ENCODE data around the gene VWA8. TPM values are rescaled to one million over a fixed set of nuclear protein-coding genes. Genes with fewer than 3 reads are reported as not detected.

Gene VWA8
- total RNA-seq, 6 experiments from 2014 or later: 11.3 to 14.7 (median 13.8) TPM

DNA sequence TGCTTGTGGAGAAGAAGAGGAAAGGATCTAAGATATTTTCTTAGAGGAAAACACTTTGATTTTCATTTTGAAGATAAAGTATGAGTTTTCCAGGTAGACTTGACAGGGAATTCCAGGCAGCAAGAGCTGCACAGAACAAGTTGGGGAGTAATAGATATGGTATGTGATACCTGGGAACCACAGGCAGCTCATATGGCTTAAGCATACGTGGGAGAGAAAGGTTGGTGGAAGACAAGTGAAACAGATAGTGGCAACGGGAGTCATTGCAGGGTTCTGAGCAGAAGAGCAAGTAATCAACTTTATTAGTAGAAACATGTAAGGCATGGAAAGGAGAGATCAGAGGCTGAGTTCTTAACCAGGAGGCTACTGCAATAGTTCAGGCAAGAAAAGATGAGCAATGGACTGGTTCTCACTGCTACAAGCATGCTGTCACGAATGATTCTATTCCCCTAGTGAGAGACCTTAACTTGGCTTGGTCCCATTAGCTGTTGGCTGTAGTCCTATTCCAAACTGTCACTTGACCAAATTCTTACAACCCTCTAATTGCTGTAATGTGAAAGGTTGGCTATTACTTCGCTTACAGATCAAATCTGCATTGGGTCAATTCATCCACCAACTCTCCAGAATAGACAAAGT lies 217.9 kb downstream of the VWA8 start:
- H3K4me3 Mint-ChIP-seq: no peak overlapping the region
- no peak overlapping the region for H3K27ac Mint-ChIP-seq
- H3K4me1 Mint-ChIP-seq (ENCODE audit: low read depth): peaks cover 22% of the 10 kb centered on the region
- H3K9me3 Mint-ChIP-seq: 0 out of 2 replicates have a peak, but pooled peaks cover 2% of the 10 kb centered on the region
- DNase-seq: no peak
- H3K27me3 Mint-ChIP-seq (ENCODE audit: insufficient read depth): no peaks in the 10 kb centered on the region; the same call in none of the 2 replicates
- peaks cover 23% of the 10 kb centered on the region for H3K36me3 Mint-ChIP-seq (ENCODE audit: low read depth)
- TF ChIP-seq, protein P1, sequence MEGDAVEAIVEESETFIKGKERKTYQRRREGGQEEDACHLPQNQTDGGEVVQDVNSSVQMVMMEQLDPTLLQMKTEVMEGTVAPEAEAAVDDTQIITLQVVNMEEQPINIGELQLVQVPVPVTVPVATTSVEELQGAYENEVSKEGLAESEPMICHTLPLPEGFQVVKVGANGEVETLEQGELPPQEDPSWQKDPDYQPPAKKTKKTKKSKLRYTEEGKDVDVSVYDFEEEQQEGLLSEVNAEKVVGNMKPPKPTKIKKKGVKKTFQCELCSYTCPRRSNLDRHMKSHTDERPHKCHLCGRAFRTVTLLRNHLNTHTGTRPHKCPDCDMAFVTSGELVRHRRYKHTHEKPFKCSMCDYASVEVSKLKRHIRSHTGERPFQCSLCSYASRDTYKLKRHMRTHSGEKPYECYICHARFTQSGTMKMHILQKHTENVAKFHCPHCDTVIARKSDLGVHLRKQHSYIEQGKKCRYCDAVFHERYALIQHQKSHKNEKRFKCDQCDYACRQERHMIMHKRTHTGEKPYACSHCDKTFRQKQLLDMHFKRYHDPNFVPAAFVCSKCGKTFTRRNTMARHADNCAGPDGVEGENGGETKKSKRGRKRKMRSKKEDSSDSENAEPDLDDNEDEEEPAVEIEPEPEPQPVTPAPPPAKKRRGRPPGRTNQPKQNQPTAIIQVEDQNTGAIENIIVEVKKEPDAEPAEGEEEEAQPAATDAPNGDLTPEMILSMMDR (IDR thresholded peaks at IDR 0.05): no peak

DNA sequence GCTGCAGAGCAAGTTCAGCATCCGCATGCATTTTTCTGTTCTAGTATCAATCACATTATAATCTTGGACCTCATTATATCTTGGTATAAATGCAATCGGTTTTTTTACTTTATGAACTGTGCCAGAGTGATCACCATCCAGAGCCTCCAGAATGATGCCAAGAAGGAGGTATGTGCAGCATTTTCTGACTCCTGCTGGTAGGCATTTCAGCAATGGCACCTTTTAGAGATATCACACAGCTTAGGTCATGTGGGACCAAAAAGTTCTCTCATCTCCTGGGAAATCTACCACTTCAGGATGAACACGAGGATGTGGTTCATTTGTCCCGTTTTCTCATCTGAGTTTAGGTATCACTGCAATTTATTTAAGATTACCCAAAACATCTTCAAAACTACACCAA lies 220.4 kb downstream of the VWA8 start:
- TF ChIP-seq, protein P1 (IDR thresholded peaks at IDR 0.05): no peak
- H3K36me3 Mint-ChIP-seq (ENCODE audit: low read depth): peaks cover 5% of the 10 kb centered on the region; the same call in 1 of the 2 replicates
- H3K4me3 Mint-ChIP-seq: no peak overlapping the region
- DNase-seq: no peak
- no peaks in the 10 kb centered on the region for H3K9me3 Mint-ChIP-seq
- no peaks in the 10 kb centered on the region; the same call in none of the 2 replicates for H3K27me3 Mint-ChIP-seq (ENCODE audit: insufficient read depth)
- H3K4me1 Mint-ChIP-seq (ENCODE audit: low read depth): peaks cover 11% of the 10 kb centered on the region
- no peak overlapping the region for H3K27ac Mint-ChIP-seq

DNA sequence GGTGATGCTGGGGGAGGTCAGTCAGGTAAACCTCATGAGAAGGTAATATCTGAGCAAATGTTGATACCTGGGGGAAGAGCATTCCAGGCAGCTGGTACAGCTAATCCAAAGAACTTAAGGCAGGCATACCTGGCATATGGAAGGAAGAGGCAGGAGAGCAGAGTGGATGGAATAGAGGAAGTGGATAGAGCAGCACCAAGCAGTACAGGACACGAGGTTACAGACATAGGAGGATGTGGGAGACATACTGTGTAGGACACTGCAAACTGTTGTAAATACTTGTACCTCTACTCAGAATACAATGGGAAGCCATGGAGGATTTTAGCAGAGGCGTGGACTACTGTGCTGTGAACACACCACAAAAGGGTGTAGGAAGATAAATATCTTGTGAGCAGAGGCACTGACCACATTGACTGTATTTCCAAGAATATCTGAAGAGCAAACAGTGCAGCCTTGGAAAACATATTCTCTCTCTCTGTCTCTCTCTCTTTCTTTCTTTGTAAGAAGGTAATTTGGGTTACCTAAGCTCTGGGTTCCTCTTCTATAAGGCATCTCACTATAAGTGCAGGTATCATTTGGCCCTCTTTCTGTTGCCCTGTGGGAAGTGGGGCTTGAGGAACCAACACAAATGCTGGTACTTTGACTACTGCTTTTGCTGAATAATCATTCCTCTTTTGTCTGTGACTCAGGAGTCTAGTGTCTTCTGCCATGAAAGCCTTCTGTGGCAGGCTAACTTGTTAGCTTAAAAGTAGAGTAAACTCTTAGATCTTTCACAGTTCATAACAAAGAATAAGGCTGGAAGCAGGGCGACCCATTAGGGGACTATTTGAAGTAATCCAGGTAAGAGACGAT lies 238.0 kb downstream of the VWA8 start:
- no peak for DNase-seq
- Mint-ChIP-seq H3K36me3 (ENCODE audit: low read depth) (peaks cover 9% of the 10 kb centered on the region; the same call in 1 of the 2 replicates), H3K9me3 (no peaks in the 10 kb centered on the region), H3K4me1 (ENCODE audit: low read depth) (no peaks in the 10 kb centered on the region), H3K27ac (no peak overlapping the region), H3K4me3 (no peak overlapping the region), H3K27me3 (ENCODE audit: insufficient read depth) (no peaks in the 10 kb centered on the region)
- TF ChIP-seq, protein P1 (IDR thresholded peaks at IDR 0.05): no peak

DNA sequence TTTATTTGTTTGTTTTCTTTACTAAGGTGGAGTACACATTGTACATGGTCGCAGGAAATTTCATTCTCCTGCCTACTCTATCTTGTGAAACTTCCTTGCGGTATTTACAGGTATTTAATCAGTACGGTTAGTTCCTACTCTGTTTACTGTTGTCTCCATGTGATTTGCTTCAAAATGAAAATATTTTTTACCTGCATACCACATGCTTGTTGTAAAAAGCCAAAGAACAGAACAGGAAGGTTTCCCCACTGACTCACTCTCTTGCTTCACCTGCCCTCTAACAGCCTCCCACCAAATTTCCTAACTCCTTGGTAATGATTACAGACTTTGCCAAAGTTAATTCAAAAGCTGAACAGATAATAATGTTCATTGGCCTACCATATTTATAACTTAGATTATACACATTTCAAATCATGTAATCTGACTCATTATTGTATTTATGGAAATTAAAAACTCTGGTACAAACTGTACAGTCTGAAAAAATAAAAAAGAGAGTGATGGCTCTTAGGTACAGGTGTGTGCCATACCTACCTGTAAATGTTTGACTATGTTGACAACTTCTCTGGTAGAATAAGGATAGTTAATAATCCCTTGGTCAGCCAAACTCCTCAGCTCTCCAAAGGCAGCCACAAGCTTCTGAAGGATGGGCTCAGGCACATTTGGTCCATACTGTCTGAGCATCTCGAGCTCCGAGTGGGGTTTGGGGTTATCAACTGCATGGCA lies 239.9 kb downstream of the VWA8 start:
- H3K27ac Mint-ChIP-seq: no peak overlapping the region

DNA sequence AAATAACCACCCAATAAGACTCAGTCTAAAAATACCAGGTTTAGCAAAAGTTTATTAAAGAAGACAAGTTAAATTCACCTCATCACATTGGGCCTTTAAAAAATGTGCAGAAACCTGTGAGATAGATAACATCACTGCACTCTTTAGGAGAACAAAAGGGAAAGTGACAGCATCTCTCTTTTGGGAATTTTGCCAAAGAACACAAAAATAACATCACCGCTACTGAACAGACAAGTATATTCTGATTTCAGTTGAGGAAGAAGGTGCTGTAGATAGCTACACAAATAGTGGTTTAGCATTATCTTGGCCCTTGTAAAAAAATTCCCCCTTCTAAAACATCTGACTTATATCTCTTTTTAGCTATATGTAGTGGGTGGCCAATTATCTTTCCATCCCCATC lies 244.7 kb downstream of the VWA8 start:
- no peaks in the 10 kb centered on the region for H3K4me1 Mint-ChIP-seq (ENCODE audit: low read depth)
- peaks cover 9% of the 10 kb centered on the region; the same call in 1 of the 2 replicates for H3K36me3 Mint-ChIP-seq (ENCODE audit: low read depth)
- no peaks in the 10 kb centered on the region for H3K9me3 Mint-ChIP-seq
- TF ChIP-seq, protein P1 (IDR thresholded peaks at IDR 0.05): no peak
- no peak for DNase-seq
- H3K27ac Mint-ChIP-seq: no peak overlapping the region
- no peak overlapping the region for H3K4me3 Mint-ChIP-seq
- H3K27me3 Mint-ChIP-seq (ENCODE audit: insufficient read depth): no peaks in the 10 kb centered on the region

More for the DNA sequence above, 239.9 kb downstream of the VWA8 start:
- Mint-ChIP-seq H3K9me3 (no peaks in the 10 kb centered on the region), H3K36me3 (ENCODE audit: low read depth) (peaks cover 9% of the 10 kb centered on the region; the same call in 1 of the 2 replicates), H3K4me1 (ENCODE audit: low read depth) (no peaks in the 10 kb centered on the region), H3K4me3 (no peak overlapping the region), H3K27me3 (ENCODE audit: insufficient read depth) (no peaks in the 10 kb centered on the region)
- TF ChIP-seq, protein P1 (IDR thresholded peaks at IDR 0.05): no peak
- no peak for DNase-seq
